Tibial nerve (tissue), 4 donors: ENCODE measurements around the gene BMP4.

ENCODE experiments used
- EP300 ChIP-seq, 2 donors: sonication (generic); formaldehyde crosslinking; IDR thresholded peaks; one replicate each; pipeline ENCODE4 v1.6.1; 2017; ENCODE audit warnings: antibody characterized with exemption in 2 of 2, mild to moderate bottlenecking in 1 of 2
- POLR2A ChIP-seq, 2 donors: fragments of 450-650 bp; IDR thresholded peaks; one replicate each; pipeline ENCODE4 v1.6.1; 2017; ENCODE audit warnings: antibody characterized with exemption in 2 of 2, mild to moderate bottlenecking in 2 of 2, moderate library complexity in 2 of 2
- TF ChIP-seq, protein P1 (sequence below), 5 experiments: fragments of 200-600 bp in 3 of 5; fragments of 450-650 bp in 2 of 5; sonication (generic) in 3 of 5; IDR thresholded peaks; one replicate each; pipeline ENCODE4 v1.5.1; 2016 to 2019; ENCODE audit warnings: antibody characterized with exemption in 5 of 5, mild to moderate bottlenecking in 3 of 5, moderate library complexity in 2 of 5

- TF ChIP-seq, protein P1, sequence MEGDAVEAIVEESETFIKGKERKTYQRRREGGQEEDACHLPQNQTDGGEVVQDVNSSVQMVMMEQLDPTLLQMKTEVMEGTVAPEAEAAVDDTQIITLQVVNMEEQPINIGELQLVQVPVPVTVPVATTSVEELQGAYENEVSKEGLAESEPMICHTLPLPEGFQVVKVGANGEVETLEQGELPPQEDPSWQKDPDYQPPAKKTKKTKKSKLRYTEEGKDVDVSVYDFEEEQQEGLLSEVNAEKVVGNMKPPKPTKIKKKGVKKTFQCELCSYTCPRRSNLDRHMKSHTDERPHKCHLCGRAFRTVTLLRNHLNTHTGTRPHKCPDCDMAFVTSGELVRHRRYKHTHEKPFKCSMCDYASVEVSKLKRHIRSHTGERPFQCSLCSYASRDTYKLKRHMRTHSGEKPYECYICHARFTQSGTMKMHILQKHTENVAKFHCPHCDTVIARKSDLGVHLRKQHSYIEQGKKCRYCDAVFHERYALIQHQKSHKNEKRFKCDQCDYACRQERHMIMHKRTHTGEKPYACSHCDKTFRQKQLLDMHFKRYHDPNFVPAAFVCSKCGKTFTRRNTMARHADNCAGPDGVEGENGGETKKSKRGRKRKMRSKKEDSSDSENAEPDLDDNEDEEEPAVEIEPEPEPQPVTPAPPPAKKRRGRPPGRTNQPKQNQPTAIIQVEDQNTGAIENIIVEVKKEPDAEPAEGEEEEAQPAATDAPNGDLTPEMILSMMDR (IDR thresholded peaks at IDR 0.05) = no peak
- TF ChIP-seq POLR2A (IDR thresholded peaks at IDR 0.05) (no peak), EP300 (IDR thresholded peaks at IDR 0.05) (no peak)
Measured at GRCh38 chr14:53951243-53951626, 5.4 kb downstream of the BMP4 start.
